ENCODE results near the gene CST7.
"Not testable (repeated sequence)": the region's sequence is repeated elsewhere in the genome, so short reads cannot be mapped to it uniquely, and the experiment has no call there.

Gene CST7

DNA sequence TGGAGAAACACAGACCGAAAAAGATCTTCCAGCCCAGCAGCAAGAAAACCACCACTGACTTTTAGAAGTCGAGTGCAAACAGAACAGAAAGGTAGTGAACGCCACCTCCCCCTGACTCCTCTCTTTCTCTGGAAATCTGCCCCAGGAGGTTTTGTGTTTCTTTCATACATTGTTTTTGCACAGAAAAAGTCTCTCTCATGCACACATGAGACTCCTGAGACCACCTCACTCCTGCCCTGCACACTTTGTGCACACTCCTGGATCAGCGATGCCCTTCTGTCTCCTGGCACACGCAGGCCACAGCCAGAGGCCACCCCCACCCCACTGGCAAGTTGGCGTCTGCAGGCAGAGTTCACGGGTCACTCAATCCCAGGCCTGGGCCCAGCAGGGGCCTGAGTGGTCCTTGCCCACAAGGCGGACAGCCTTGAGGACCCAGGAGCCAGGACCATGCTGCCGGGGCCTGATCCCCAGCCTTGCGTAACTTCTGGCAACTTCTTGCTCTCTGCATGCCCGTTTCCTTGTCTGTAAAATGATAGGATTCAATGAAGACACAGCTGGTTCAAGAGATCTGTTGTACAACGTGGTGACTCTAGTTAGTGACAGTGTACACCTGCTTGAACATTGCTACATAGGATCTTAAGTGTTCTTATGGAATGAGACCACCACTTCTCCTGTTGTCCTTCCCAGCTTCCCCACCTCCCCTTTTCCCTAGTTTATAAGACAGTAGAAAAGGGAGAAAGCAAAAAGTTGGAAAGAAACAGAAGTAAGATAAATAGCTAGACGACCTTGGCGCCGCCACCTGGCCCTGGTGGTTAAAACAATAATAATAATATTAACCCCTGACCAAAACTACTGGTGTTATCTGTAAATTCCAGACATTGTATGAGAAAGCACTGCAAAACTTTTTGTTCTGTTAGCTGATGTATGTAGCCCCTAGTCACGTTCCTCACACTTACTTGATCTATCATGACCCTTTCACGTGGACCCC lies 30.2 kb upstream of the CST7 start:
- Histone ChIP-seq H3K36me3 (ENCODE audit: insufficient read depth, low read length) (no peaks in the 10 kb centered on the region), H3K27ac (ENCODE audit: low read depth, low read length, poor library complexity, severe bottlenecking) (no peak overlapping the region), H3K4me2 (ENCODE audit: low read length) (no peak overlapping the region), H3K79me2 (ENCODE audit: insufficient read depth, low read length) (no peaks in the 10 kb centered on the region), H3K27me3 (ENCODE audit: insufficient read depth, low read length) (peaks cover 4% of the 10 kb centered on the region; the same call in 1 of the 2 replicates), H3K9me2 (ENCODE audit: low read depth, low read length) (no peaks in the 10 kb centered on the region), H3K9me3 (ENCODE audit: low read length) (no peaks in the 10 kb centered on the region), H3K9ac (ENCODE audit: low read length) (no peak overlapping the region), H3F3A (ENCODE audit: insufficient read depth, low read length) (no peaks in the 10 kb centered on the region), H2AFZ (ENCODE audit: low read length) (no peak overlapping the region), H4K20me1 (ENCODE audit: insufficient read depth, low read length) (no peaks in the 10 kb centered on the region), H3K4me3 (ENCODE audit: low read depth, low read length, poor library complexity, severe bottlenecking) (no peak overlapping the region), H3K4me1 (ENCODE audit: insufficient read depth, low read length, severe bottlenecking) (no peaks in the 10 kb centered on the region)
- no peak for TF ChIP-seq EZH2 (IDR thresholded peaks at IDR 0.05; ENCODE audit: borderline replicate concordance, low read length)
- TF ChIP-seq, protein P1, sequence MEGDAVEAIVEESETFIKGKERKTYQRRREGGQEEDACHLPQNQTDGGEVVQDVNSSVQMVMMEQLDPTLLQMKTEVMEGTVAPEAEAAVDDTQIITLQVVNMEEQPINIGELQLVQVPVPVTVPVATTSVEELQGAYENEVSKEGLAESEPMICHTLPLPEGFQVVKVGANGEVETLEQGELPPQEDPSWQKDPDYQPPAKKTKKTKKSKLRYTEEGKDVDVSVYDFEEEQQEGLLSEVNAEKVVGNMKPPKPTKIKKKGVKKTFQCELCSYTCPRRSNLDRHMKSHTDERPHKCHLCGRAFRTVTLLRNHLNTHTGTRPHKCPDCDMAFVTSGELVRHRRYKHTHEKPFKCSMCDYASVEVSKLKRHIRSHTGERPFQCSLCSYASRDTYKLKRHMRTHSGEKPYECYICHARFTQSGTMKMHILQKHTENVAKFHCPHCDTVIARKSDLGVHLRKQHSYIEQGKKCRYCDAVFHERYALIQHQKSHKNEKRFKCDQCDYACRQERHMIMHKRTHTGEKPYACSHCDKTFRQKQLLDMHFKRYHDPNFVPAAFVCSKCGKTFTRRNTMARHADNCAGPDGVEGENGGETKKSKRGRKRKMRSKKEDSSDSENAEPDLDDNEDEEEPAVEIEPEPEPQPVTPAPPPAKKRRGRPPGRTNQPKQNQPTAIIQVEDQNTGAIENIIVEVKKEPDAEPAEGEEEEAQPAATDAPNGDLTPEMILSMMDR (IDR thresholded peaks at IDR 0.05; ENCODE audit: low read length): no peak

DNA sequence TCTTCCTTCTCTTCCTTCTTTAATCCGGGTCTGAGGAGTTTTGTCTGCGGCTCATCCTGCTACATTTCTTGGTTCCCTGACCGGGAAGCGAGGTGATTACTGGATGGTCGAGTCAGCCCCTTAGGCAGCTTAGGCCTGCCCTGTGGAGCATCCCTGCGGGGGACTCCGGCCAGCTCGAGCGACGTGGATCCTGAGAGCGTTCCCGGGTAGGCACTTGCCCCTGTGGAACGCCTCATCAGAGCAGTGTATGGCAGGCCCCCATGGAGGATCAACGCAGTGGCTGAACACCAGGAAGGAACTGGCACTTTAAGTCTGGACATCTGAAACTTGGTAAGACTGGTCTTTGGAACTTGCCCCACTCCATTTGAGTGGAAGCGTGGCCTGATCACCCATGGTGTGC lies 29.4 kb upstream of the CST7 start:
- H3F3A ChIP-seq (ENCODE audit: insufficient read depth, low read length); H3K27ac ChIP-seq (ENCODE audit: low read depth, low read length, poor library complexity, severe bottlenecking); H3K9me3 ChIP-seq (ENCODE audit: low read length); H3K4me1 ChIP-seq (ENCODE audit: insufficient read depth, low read length, severe bottlenecking); H3K27me3 ChIP-seq (ENCODE audit: insufficient read depth, low read length); H3K4me2 ChIP-seq (ENCODE audit: low read length); H2AFZ ChIP-seq (ENCODE audit: low read length); H3K4me3 ChIP-seq (ENCODE audit: low read depth, low read length, poor library complexity, severe bottlenecking); H3K9ac ChIP-seq (ENCODE audit: low read length); H3K79me2 ChIP-seq (ENCODE audit: insufficient read depth, low read length); H3K36me3 ChIP-seq (ENCODE audit: insufficient read depth, low read length); H3K9me2 ChIP-seq (ENCODE audit: low read depth, low read length); H4K20me1 ChIP-seq (ENCODE audit: insufficient read depth, low read length): not testable (repeated sequence)

DNA sequence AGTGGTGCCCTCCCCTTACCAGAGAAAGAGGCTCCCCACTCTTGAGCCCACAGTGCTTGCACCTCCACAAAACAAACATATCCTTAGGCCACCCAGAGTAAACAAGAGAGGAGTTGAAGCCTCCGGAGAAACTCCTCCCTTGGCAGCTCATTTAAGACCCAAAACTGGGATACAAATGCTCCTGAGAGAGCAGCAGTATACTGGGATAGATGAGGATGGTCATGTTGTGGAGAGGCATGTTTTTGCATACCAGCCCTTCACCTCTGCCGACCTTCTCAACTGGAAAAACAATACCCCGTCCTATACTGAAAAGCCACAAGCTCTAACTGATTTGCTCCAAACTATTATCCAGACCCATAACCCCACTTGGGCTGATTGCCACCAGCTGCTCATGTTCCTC lies 28.4 kb upstream of the CST7 start:
- not testable (repeated sequence) for H3K36me3 ChIP-seq (ENCODE audit: insufficient read depth, low read length); H3K27ac ChIP-seq (ENCODE audit: low read depth, low read length, poor library complexity, severe bottlenecking); H3K9me2 ChIP-seq (ENCODE audit: low read depth, low read length); H3K4me3 ChIP-seq (ENCODE audit: low read depth, low read length, poor library complexity, severe bottlenecking); H3F3A ChIP-seq (ENCODE audit: insufficient read depth, low read length); H3K4me2 ChIP-seq (ENCODE audit: low read length); H3K79me2 ChIP-seq (ENCODE audit: insufficient read depth, low read length); H3K9me3 ChIP-seq (ENCODE audit: low read length); H3K4me1 ChIP-seq (ENCODE audit: insufficient read depth, low read length, severe bottlenecking); H2AFZ ChIP-seq (ENCODE audit: low read length); H3K27me3 ChIP-seq (ENCODE audit: insufficient read depth, low read length); H3K9ac ChIP-seq (ENCODE audit: low read length); H4K20me1 ChIP-seq (ENCODE audit: insufficient read depth, low read length)

GRCh38 chr20:24929259-24929658 lies 19.8 kb upstream of the CST7 start:
- not testable (repeated sequence) for H3K27me3 ChIP-seq (ENCODE audit: insufficient read depth, low read length); H3K9me3 ChIP-seq (ENCODE audit: low read length); H3K4me2 ChIP-seq (ENCODE audit: low read length); H4K20me1 ChIP-seq (ENCODE audit: insufficient read depth, low read length); H2AFZ ChIP-seq (ENCODE audit: low read length); H3K4me1 ChIP-seq (ENCODE audit: insufficient read depth, low read length, severe bottlenecking); H3K9me2 ChIP-seq (ENCODE audit: low read depth, low read length); H3K9ac ChIP-seq (ENCODE audit: low read length); H3K4me3 ChIP-seq (ENCODE audit: low read depth, low read length, poor library complexity, severe bottlenecking); H3K27ac ChIP-seq (ENCODE audit: low read depth, low read length, poor library complexity, severe bottlenecking); H3K36me3 ChIP-seq (ENCODE audit: insufficient read depth, low read length); H3F3A ChIP-seq (ENCODE audit: insufficient read depth, low read length); H3K79me2 ChIP-seq (ENCODE audit: insufficient read depth, low read length)

GRCh38 chr20:24929867-24930723 lies 19.0 kb upstream of the CST7 start:
- H3K9me3 ChIP-seq (ENCODE audit: low read length); H3K4me3 ChIP-seq (ENCODE audit: low read depth, low read length, poor library complexity, severe bottlenecking); H3F3A ChIP-seq (ENCODE audit: insufficient read depth, low read length); H3K9me2 ChIP-seq (ENCODE audit: low read depth, low read length); H3K27ac ChIP-seq (ENCODE audit: low read depth, low read length, poor library complexity, severe bottlenecking); H3K9ac ChIP-seq (ENCODE audit: low read length); H3K79me2 ChIP-seq (ENCODE audit: insufficient read depth, low read length); H3K27me3 ChIP-seq (ENCODE audit: insufficient read depth, low read length); H2AFZ ChIP-seq (ENCODE audit: low read length); H3K4me2 ChIP-seq (ENCODE audit: low read length); H4K20me1 ChIP-seq (ENCODE audit: insufficient read depth, low read length); H3K36me3 ChIP-seq (ENCODE audit: insufficient read depth, low read length); H3K4me1 ChIP-seq (ENCODE audit: insufficient read depth, low read length, severe bottlenecking): not testable (repeated sequence)
